Esophagus muscularis mucosa (tissue), 4 donors: ENCODE measurements around the gene NAPB. TPM values are rescaled to one million over a fixed set of nuclear protein-coding genes. Genes with fewer than 3 reads are reported as not detected.

Experiments used
- DNase-seq: peaks from one replicate; pipeline ENCODE4 v3.0.0-alpha.2; 2017; ENCODE audit errors: extremely low spot score
- H3K27ac ChIP-seq, 4 donors: fragments of 200-600 bp; sonication (generic); replicated peaks in 1 of 4; 1 replicate in 3 of 4; 2 replicates in 1 of 4; pipeline ENCODE4 v1.5.1; 2016 to 2019; ENCODE audit warnings: mild to moderate bottlenecking in 1 of 4
- H3K27me3 ChIP-seq, 4 donors: fragments of 200-600 bp; sonication (generic); one replicate each; pipeline versions ENCODE4 v1.5.1 to v1.6.0; 2016 to 2019
- H3K36me3 ChIP-seq, 4 donors: fragments of 200-600 bp; sonication (generic); one replicate each; pipeline ENCODE4 v1.5.1; 2016 to 2019
- H3K4me1 ChIP-seq, 4 donors: fragments of 200-600 bp; sonication (generic); one replicate each; pipeline ENCODE4 v1.5.1; 2016 to 2019
- H3K4me3 ChIP-seq, 4 donors: fragments of 200-600 bp; sonication (generic); 1 replicate in 2 of 4; 2 replicates in 2 of 4; pipeline ENCODE4 v1.5.1; 2016 to 2019; ENCODE audit warnings: mild to moderate bottlenecking in 4 of 4, moderate library complexity in 1 of 4
- H3K9me3 ChIP-seq, 4 donors: fragments of 200-600 bp; sonication (generic); 1 replicate in 3 of 4; 2 replicates in 1 of 4; pipeline ENCODE4 v1.5.1; 2016 to 2019
- EP300 ChIP-seq: sonication (generic); formaldehyde crosslinking; IDR thresholded peaks from one replicate; pipeline ENCODE4 v1.6.1; 2017; ENCODE audit warnings: antibody characterized with exemption
- POLR2A ChIP-seq: fragments of 450-650 bp; IDR thresholded peaks from one replicate; pipeline ENCODE4 v1.6.1; 2017; ENCODE audit warnings: antibody characterized with exemption, moderate library complexity, mild to moderate bottlenecking, low read depth
- POLR2AphosphoS5 ChIP-seq, 2 donors: sonication (generic); formaldehyde crosslinking; IDR thresholded peaks; one replicate each; pipeline ENCODE4 v1.6.1; 2017; ENCODE audit warnings: antibody characterized with exemption in 2 of 2
- WGBS: methylation state at CpG from one replicate; pipeline ENCODE4 v1.1.5; 2018; 5-methylcytosine and 5-hydroxymethylcytosine counted together
- intact Hi-C: fragments of 100-400 bp; cut with DNase I; formaldehyde crosslinking; loops from one replicate; pipeline ENCODE4 v1.15.1; 2023
- small RNA-seq, 3 donors: library from RNA; depleted of rRNA; stranded (forward); fragments of <200 nt; gene quantifications; one replicate each; pipeline ENCODE3, GENCODE V24; 2016
- total RNA-seq, 4 donors: library from RNA; depleted of rRNA; stranded (reverse); fragments of >200 nt; gene quantifications; one replicate each; pipeline versions ENCODE4 v1.1.0 to v1.2.1, GENCODE V29; 2016
- TF ChIP-seq, protein P1 (sequence below), 3 experiments: fragments of 200-600 bp in 2 of 3; fragments of 450-650 bp in 1 of 3; sonication (generic) in 2 of 3; IDR thresholded peaks; one replicate each; pipeline ENCODE4 v1.5.1; 2017 to 2019; ENCODE audit warnings: antibody characterized with exemption in 3 of 3, mild to moderate bottlenecking in 2 of 3, moderate library complexity in 1 of 3

Gene NAPB
- total RNA-seq, 4 donors from 2014 or later = 13.7 to 18.7 (median 15.2) TPM

GRCh38 chr20:23325107-23325506 lies 96.2 kb downstream of the NAPB start:
- no peaks in the 10 kb centered on the region for H3K36me3 ChIP-seq
- no peak overlapping the region for H3K4me3 ChIP-seq
- WGBS = 70% methylated on average over 3 of the region's 3 CpGs
- no peak overlapping the region for H3K27ac ChIP-seq
- intact Hi-C loops = no loop called here
- DNase-seq = no peak
- H3K9me3 ChIP-seq = no peaks in the 10 kb centered on the region
- H3K4me1 ChIP-seq = no peaks in the 10 kb centered on the region
- TF ChIP-seq POLR2AphosphoS5 (IDR thresholded peaks at IDR 0.05) (no peak), EP300 (no peak), POLR2A (no peak)
- TF ChIP-seq, protein P1, sequence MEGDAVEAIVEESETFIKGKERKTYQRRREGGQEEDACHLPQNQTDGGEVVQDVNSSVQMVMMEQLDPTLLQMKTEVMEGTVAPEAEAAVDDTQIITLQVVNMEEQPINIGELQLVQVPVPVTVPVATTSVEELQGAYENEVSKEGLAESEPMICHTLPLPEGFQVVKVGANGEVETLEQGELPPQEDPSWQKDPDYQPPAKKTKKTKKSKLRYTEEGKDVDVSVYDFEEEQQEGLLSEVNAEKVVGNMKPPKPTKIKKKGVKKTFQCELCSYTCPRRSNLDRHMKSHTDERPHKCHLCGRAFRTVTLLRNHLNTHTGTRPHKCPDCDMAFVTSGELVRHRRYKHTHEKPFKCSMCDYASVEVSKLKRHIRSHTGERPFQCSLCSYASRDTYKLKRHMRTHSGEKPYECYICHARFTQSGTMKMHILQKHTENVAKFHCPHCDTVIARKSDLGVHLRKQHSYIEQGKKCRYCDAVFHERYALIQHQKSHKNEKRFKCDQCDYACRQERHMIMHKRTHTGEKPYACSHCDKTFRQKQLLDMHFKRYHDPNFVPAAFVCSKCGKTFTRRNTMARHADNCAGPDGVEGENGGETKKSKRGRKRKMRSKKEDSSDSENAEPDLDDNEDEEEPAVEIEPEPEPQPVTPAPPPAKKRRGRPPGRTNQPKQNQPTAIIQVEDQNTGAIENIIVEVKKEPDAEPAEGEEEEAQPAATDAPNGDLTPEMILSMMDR (IDR thresholded peaks at IDR 0.05) = no peak
- H3K27me3 ChIP-seq = no peaks in the 10 kb centered on the region

Small RNA genes lying within 50 kb of the gene (small RNA-seq; reads per million reads assigned to genes)
- 0 reads per million in 3 donors for gene RF00019
- gene RNA5SP479 = 0 reads per million in 3 donors

Other genes starting within 250 kb of the NAPB start
- 10 to 100 TPM; 19.5 to 59.0 (median 27.4) TPM for gene NXT1, start 70.7 kb downstream of the NAPB start, total RNA-seq
- gene GZF1, start 59.3 kb downstream of the NAPB start, total RNA-seq = 10 to 100 TPM; 10.4 to 22.8 (median 21.0) TPM
- gene CSTL1, start 18.2 kb upstream of the NAPB start, total RNA-seq = not detected
- not detected for gene CST11, start 31.4 kb upstream of the NAPB start, total RNA-seq
- not detected for gene CST8, start 69.6 kb upstream of the NAPB start, total RNA-seq
- not detected for gene CST9L, start 147.0 kb upstream of the NAPB start, total RNA-seq
- gene CST9, start 184.4 kb upstream of the NAPB start, total RNA-seq = not detected
- gene CST3, start 216.5 kb upstream of the NAPB start, total RNA-seq = 1,000 to 10,000 TPM; 1,253 to 2,184 (median 1,709) TPM